ENCODE results near the gene ZNF521.
A peak's percentile ranks its signal among the peaks of the same experiment; 100 is the strongest.

The ZNF521 gene

GRCh38 chr18:25125680-25126079 lies 226.3 kb downstream of the ZNF521 start:
- DNase-seq (ENCODE audit: low spot score), result no peak

- DNase-seq (ENCODE audit: low spot score), result no peak
Observed at GRCh38 chr18:25123438-25124232, 228.3 kb downstream of the ZNF521 start.

- no peak for DNase-seq (ENCODE audit: low spot score)
Observed at GRCh38 chr18:25121442-25121841, 230.5 kb downstream of the ZNF521 start.

DNA sequence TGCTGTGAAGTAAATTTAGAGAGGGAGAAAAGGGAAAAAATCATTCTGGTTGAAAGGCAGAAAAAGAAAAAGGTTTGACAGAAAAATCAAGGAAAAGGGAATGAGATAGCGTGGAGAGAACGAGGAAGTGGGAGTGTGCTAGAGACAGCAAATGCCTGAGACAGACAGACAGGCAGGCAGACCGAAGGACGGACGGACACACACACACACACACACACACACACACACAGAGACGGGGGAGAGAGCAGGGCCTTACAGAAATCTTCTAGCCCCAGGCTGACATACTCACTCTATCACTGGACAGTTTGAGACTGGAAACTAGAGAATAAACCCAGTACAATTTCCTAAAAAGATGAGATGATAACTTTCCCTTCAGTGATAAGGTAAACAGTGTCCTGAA lies 238.4 kb downstream of the ZNF521 start:
- no peak for DNase-seq (ENCODE audit: low spot score)

GRCh38 chr18:25112821-25113434 lies 239.0 kb downstream of the ZNF521 start:
- no peak for DNase-seq (ENCODE audit: low spot score)

DNA sequence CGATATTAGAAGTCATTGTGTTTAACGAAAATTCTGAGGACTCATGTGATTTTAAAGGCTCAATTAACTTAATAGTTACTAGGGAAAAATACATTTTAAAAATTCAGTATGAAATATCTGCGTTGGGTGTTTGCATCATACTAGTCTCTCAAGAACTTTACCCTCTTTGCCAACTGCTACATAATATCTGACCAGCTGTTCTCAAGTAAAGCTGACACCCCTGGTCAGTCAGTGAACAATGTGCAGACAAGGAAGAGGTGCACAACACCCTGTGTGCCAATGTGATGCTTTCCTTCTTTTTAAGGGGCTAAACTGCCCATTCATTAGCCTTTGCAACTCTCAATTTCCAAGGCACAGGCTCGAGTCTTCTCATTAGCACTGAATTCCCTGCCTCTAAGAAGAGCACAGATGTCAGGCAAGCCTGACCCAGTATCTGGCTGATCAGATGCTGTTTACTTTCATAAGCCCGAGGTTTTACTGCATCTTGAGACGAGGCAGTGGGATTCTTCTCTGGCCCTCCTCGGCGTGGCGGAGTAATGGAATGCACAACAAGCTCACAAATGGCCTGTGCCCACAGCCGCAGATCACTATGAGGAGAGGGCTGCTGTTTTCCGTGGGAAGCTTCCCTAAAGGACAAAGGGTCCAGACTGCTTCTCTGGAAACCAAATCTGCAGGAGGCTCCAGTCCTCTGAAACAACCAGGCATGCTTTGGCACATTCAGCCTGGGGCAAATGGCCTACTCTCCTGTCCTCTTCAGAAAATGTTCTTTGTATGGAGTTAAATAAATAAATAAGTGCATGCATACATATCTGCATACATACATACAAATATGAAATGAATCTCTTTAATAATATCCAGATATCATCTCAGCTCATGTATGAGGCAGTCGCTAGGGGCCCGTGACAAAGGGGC lies 240.3 kb downstream of the ZNF521 start:
- DNase-seq (ENCODE audit: low spot score), result no peak

DNA sequence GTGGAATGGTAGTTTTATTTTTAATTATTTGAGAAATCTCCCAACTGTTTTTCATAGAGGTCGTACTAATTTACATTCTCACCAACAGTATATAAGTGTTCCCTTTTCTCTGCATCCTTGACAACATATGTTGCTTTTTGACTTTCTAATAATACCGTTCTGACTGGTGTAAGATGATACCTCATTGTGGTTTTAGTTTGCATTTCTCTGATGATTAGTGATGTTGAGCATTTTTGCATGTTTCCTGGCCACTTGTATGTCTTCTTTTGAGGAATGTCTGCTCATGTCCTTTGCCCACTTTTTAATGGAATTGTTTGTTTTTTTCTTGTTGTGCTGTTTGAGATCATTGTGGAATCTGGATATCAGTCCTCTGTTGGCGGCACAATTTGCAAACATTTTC lies 242.5 kb downstream of the ZNF521 start:
- DNase-seq (ENCODE audit: low spot score), result no peak

DNA sequence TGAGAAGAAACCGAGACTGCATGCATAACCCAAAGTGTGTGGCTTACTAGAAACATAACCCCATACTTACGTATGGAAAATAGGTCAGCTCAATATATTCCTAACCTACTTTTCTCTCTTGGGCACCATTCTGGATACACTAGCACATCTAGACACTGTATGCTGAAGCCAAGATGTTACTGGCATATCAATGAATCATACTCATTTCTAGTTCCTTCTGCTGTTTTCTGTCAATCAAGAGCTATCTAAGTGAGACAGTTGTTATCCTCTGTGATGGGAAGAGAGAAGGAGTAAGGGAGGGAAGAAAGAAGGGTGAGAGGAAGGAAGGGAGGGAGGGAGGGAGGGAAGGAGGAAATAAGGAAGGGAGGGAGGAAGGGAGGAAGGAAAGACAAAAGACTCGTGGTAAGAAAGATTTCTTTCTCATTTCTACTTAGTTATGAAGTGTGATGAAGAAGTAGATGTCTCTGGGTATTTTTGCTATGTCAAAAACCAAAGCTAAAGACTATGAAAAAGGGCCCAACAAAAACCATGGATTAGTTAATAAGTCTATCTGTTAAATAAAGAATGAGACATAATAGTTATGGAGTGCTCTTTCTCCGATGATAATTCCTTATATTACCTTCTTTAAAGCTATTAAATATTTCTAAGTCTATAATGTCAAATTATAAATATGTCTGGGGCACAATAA lies 248.4 kb downstream of the ZNF521 start:
- no peak for DNase-seq (ENCODE audit: low spot score)

- DNase-seq (ENCODE audit: low spot score), result no peak
Observed at GRCh38 chr18:25102662-25103061, 249.3 kb downstream of the ZNF521 start.

- DNase-seq (ENCODE audit: low spot score), result no peak
Observed at GRCh38 chr18:25100418-25100817, 251.5 kb downstream of the ZNF521 start.

GRCh38 chr18:25099895-25100294 lies 252.1 kb downstream of the ZNF521 start:
- DNase-seq (ENCODE audit: low spot score), result no peak

- DNase-seq (ENCODE audit: low spot score), result no peak
Observed at GRCh38 chr18:25097569-25098056, 254.4 kb downstream of the ZNF521 start.

GRCh38 chr18:25097057-25097456 lies 254.9 kb downstream of the ZNF521 start:
- no peak for DNase-seq (ENCODE audit: low spot score)

DNA sequence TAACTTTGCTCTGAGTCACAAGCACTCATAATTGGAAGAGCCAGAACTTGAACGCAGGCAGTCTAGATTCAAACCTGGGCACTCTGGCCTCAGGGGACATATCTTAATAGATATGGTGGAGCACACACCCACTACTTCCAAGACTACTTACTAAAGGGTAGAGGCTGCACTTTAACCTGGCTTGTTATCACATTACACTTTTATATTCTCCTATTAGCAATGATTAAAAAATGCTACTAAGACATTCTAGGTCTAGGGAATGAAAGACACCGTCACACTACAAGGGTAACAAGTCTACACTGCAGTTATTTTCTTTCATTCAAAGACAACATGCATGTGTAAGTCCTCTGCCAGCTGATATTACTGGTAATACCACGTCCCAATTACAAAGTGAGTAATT lies 258.8 kb downstream of the ZNF521 start:
- no peak for DNase-seq (ENCODE audit: low spot score)

DNA sequence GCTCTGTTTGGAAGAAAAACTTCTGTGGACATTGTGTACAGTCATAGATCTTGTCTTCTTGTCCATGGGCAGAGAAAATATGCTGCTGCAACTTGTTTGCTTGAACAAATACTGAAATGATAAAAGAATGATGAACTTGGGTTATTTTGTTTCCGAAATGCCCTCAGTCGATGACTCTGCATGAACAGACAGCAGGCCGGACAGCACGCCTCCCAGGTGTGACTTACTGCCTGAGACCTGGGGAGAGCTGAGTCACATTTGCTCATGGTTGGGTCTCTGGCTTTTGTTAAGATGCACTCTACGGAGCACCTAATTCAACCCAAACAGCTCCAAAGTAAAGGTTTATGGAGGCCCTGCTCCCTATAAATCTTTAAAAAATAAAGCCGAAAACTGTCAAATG lies 262.5 kb downstream of the ZNF521 start:
- DNase-seq (ENCODE audit: low spot score), result peak; percentile 13

DNA sequence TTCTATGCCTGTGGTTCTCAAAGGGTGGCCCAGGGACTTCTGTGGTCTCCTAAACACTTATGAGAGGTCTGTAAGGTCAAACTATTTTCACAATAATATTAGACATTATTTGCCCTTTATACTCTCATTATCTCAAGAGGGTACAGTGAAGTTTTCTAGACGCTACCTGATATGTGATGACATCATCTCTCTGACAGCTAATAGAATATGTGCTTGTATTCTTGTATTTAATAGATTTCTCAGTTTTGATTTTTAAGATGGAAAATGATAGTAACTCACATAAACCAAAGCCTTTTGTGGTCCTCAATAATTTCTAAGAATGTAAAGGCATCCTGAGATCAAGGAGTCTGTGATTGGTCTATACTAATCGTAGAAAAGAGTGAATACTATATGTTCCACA lies 265.1 kb downstream of the ZNF521 start:
- no peak for DNase-seq (ENCODE audit: low spot score)

DNA sequence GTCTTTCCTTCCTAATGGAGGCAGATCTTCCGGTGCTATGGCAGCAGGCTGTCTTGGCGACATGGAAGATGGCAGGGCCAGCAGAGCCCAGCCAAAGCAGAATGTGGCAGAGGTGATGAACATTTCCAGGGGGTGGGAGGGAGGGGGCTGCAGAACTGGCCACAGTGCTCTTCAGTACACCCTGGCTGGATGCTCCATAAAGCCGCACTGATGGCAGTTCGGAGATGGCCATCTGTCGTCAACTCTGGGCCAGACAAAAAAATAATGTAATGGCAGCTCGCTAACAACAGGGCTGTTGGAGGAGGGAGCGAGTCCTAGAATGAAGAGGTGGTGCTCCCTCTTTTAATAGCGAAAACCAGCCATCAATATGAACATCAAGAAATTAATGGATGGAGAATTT lies 271.0 kb downstream of the ZNF521 start:
- no peak for DNase-seq (ENCODE audit: low spot score)

DNA sequence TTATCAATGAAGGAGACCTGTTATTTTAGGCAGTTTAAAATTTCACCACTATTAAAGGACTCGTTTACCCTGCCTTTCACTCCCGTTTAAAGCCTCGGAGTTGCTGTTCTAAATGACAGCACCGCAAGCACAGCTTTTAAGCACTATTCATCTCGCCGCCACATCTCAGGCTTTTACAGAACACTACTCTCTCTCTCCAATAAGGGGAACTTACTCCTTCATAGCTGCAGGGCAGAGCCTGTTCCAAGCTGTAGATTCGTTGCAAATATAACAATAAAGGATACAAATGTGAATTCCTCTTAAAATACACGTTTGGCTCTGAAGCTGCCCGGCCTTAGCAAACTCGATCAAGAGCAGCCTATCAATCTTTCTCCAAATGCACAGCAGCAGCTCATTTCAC lies 271.8 kb downstream of the ZNF521 start:
- no peak for DNase-seq (ENCODE audit: low spot score)

DNA sequence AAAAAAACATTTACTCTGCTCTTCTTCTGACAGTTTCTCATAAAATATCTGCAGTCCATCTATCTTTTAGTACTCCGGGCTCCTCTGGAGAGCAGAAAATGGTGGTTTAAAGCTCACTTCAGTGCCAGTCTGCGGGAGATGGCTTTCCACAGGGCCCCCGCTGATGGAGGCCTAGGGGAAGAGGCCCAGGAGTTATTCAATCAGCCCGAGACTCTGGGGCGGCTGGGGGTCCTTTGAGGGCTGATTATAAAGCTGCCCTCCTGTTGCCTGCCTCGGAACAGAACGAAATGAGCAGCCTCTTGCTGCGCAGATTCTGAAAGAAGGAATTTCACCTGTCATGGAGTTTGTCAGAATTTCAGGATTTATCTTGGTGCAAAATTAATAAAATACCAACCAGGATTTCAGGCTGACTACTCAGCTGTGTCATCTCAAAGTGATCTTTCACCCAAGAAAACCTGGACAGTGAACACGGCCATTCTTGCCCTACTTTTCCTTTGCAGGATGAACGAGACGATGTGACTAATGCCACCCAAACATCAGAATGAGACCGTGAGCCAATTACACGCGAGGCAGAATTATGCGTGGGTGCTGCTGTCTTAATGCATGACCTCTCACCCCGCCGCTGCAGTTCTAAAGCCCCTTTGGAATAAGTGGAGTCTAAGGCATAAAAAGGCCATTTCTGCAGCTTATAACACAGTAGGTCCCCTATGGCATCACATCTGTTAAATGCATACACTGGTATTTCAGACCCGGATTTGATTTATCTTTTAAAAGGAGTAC lies 273.8 kb downstream of the ZNF521 start:
- DNase-seq (ENCODE audit: low spot score), result peak; percentile 30

DNA sequence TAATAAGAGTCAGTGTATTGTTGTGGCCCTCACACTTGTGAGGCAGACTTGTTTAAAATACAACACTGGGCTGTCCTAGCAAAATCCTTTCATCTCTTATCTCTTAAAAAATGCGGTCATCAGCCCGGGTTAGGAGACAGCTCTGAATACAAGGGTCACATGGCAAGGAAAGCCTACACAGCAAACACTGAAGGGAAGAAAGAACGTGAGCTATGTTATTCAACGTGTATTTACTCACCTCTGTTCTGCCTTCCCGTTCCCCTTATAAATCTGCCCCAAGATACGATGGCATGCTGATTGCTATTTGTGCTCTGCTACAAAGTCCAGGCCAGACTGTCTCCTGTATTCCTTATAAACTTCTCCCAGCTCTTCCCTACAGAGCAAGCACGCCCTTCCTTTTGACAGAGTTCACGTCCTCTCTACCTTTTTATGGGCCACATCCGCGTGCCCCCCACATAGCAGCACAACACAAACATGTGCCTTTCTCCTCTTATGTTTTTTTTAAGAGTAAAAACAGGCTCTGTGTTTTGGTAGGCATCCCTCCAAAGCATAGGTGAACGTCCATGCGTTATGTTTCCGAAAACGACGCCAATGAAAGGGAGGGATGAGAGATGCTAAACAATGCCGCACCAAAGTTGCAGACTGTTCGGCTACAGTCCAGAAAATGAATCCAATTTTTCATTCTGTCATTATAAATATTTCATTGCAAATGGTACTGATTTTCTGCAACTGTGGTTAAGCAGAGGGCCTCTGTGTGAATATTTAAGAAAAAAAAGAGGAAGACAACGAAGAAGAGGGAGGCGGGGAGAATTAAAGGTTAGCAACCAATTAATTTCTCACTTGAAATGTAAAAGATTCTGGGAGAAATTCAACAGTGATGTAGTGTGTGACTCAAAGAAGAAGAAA lies 274.7 kb downstream of the ZNF521 start:
- no peak for DNase-seq (ENCODE audit: low spot score)

All from kidney tubule cell (primary cell).